MM.1S (cell line): ENCODE measurements around the gene IL1RAPL2.

Experiments
- DNase-seq: peaks from one replicate; pipeline ENCODE4 v3.0.0-alpha.2; 2015
- H2AFZ ChIP-seq: fragments of 300-600 bp; sonication (generic); 2 replicates; pipeline ENCODE4 v1.6.0; 2016; ENCODE audit warnings: antibody characterized with exemption, low read length
- H3F3A ChIP-seq: fragments of 300-600 bp; sonication (generic); 2 replicates; pipeline ENCODE4 v1.6.1; 2016; ENCODE audit warnings: mild to moderate bottlenecking, antibody characterized with exemption, low read length, moderate library complexity, mixed read lengths; ENCODE audit not compliant: insufficient read depth
- H3K27ac ChIP-seq: fragments of 300-600 bp; sonication (generic); 2 replicates; pipeline ENCODE4 v1.5.1; 2016; ENCODE audit warnings: mild to moderate bottlenecking, low read length
- H3K27me3 ChIP-seq: fragments of 300-600 bp; sonication (generic); replicated peaks from 2 replicates; pipeline ENCODE4 v1.6.0; 2016; ENCODE audit warnings: low read length; ENCODE audit not compliant: insufficient read depth
- H3K36me3 ChIP-seq: fragments of 300-600 bp; sonication (generic); replicated peaks from 2 replicates; pipeline ENCODE4 v1.6.1; 2016; ENCODE audit warnings: mild to moderate bottlenecking, low read length, mixed read lengths; ENCODE audit not compliant: insufficient read depth
- H3K4me1 ChIP-seq: fragments of 300-600 bp; sonication (generic); 2 replicates; pipeline ENCODE4 v1.6.1; 2016; ENCODE audit warnings: low read length, mixed read lengths
- H3K4me2 ChIP-seq: fragments of 300-600 bp; sonication (generic); 2 replicates; pipeline ENCODE4 v1.6.0; 2016; ENCODE audit warnings: low read depth, low read length
- H3K4me3 ChIP-seq: fragments of 300-600 bp; sonication (generic); 2 replicates; pipeline ENCODE4 v1.5.1; 2016; ENCODE audit warnings: low read length, mixed read lengths
- H3K79me2 ChIP-seq: fragments of 300-600 bp; sonication (generic); 2 replicates; pipeline ENCODE4 v1.6.1; 2016; ENCODE audit warnings: mixed run types, low read length, mixed read lengths
- H3K9ac ChIP-seq: fragments of 300-600 bp; sonication (generic); 2 replicates; pipeline ENCODE4 v1.6.1; 2016; ENCODE audit warnings: low read length, mixed read lengths
- H3K9me2 ChIP-seq: fragments of 300-600 bp; sonication (generic); replicated peaks from 2 replicates; pipeline ENCODE4 v1.6.1; 2016; ENCODE audit warnings: mild to moderate bottlenecking, low read length, mixed read lengths; ENCODE audit not compliant: insufficient read depth
- H3K9me3 ChIP-seq: fragments of 300-600 bp; sonication (generic); replicated peaks from 2 replicates; pipeline ENCODE4 v1.6.1; 2016; ENCODE audit warnings: mild to moderate bottlenecking, low read length, mixed read lengths; ENCODE audit not compliant: insufficient read depth
- H4K20me1 ChIP-seq: fragments of 300-600 bp; sonication (generic); 2 replicates; pipeline ENCODE4 v1.6.1; 2016; ENCODE audit warnings: mild to moderate bottlenecking, low read length, moderate library complexity, mixed read lengths; ENCODE audit not compliant: insufficient read depth
- CTCF ChIP-seq: fragments of 300-600 bp; sonication (generic); IDR thresholded peaks from 2 replicates; pipeline ENCODE4 v1.5.1; 2016; ENCODE audit warnings: antibody characterized with exemption, low read length, mixed read lengths
- EZH2 ChIP-seq: fragments of 300-600 bp; sonication (generic); optimal IDR thresholded peaks from 2 replicates; pipeline ENCODE3; 2017; ENCODE audit warnings: low read depth, mild to moderate bottlenecking, antibody characterized with exemption, low read length, mixed read lengths
- EZH2phosphoT487 ChIP-seq: fragments of 300-600 bp; sonication (generic); IDR thresholded peaks from 2 replicates; pipeline ENCODE4 v1.6.1; 2018; ENCODE audit warnings: antibody characterized with exemption, low read length

The IL1RAPL2 gene

DNA sequence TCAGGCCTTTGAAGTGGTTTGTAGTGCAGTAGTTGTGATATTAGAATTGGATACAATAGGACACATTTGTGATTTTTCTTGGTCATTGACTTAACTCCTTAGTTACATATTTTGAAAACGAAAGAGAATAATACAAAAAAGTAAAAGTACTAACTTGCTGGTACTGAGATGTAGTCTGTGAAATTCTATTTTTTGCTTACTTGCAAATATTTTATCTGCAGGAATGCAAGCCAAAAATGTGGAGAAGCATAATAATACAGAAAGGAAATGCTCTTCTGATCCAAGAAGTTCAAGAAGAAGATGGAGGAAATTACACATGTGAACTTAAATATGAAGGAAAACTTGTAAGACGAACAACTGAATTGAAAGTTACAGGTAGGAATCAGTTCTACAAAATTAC, 701.2 kb downstream of the IL1RAPL2 start:
- Histone ChIP-seq H3K9me2 (no peaks in the 10 kb centered on the region), H3K79me2 (no peaks in the 10 kb centered on the region), H3K4me3 (no peak overlapping the region), H3K4me1 (no peaks in the 10 kb centered on the region), H3K36me3 (no peaks in the 10 kb centered on the region), H3K9ac (no peak overlapping the region), H3K4me2 (no peak overlapping the region), H4K20me1 (no peaks in the 10 kb centered on the region), H2AFZ (no peak overlapping the region), H3K9me3 (no peaks in the 10 kb centered on the region), H3K27me3 (no peaks in the 10 kb centered on the region), H3K27ac (no peak overlapping the region), H3F3A (no peaks in the 10 kb centered on the region)
- TF ChIP-seq EZH2phosphoT487 (no peak), CTCF (no peak), EZH2 (no peak)
- DNase-seq: no peak

DNA sequence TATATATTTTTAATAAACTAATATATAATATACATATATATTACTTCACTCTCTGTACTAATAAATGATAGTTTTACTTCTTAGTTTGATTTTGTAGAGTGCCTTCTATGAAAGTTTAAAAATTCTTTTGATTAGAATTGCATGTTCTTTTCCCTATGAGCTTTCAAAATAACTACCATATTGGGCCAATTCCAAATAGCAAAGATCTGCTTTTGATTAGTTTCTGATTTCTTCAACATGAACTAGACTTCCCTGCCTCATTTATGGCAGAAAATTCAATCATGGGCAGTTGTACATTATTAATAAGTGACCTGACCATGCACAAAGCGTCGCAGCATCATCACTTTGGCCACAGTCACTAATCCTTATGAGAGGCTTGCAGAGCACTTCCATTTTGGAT, 703.4 kb downstream of the IL1RAPL2 start:
- no peak for TF ChIP-seq EZH2
- no peak for TF ChIP-seq CTCF
- no peak for TF ChIP-seq EZH2phosphoT487

DNA sequence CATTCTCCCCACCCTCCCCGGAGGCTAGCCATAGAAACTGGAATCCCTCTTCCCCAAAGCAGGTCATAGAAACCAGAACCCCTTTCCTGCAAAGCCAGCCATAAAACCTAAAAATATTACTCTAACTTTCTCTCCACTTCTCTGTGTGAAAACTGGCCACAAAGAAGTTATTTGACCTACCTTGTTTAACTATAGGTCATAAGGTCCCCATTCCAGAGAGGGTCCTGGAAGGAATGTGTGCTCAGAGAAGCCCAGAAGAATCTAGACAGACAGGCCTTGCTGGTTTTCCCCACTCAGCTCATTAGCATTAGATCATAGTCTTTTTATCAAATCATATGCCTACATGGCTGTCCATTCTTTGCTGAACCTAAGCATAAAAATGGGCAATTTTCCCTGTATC, 707.3 kb downstream of the IL1RAPL2 start:
- Histone ChIP-seq H3K79me2 (no peaks in the 10 kb centered on the region), H3K4me1 (no peaks in the 10 kb centered on the region), H4K20me1 (no peaks in the 10 kb centered on the region), H3K9me3 (no peaks in the 10 kb centered on the region), H3K9me2 (no peaks in the 10 kb centered on the region), H2AFZ (no peak overlapping the region), H3K4me3 (no peak overlapping the region), H3K4me2 (no peak overlapping the region), H3K27ac (no peak overlapping the region), H3K9ac (no peak overlapping the region), H3K27me3 (no peaks in the 10 kb centered on the region), H3F3A (no peaks in the 10 kb centered on the region), H3K36me3 (no peaks in the 10 kb centered on the region)
- no peak for DNase-seq
- TF ChIP-seq EZH2: no peak
- TF ChIP-seq EZH2phosphoT487: no peak
- TF ChIP-seq CTCF: no peak

More for the DNA sequence above, 703.4 kb downstream of the IL1RAPL2 start:
- no peak overlapping the region for H3K27ac ChIP-seq
- no peaks in the 10 kb centered on the region for H4K20me1 ChIP-seq
- H3K36me3 ChIP-seq: no peaks in the 10 kb centered on the region
- no peaks in the 10 kb centered on the region for H3K27me3 ChIP-seq
- H3K79me2 ChIP-seq: no peaks in the 10 kb centered on the region
- H3K9me3 ChIP-seq: no peaks in the 10 kb centered on the region
- H2AFZ ChIP-seq: no peak overlapping the region
- H3K4me1 ChIP-seq: no peaks in the 10 kb centered on the region
- no peaks in the 10 kb centered on the region for H3F3A ChIP-seq
- no peak overlapping the region for H3K4me2 ChIP-seq
- H3K4me3 ChIP-seq: no peak overlapping the region
- H3K9ac ChIP-seq: no peak overlapping the region
- no peak for DNase-seq
- no peaks in the 10 kb centered on the region for H3K9me2 ChIP-seq

- no peak for DNase-seq
- no peaks in the 10 kb centered on the region for H3K9me2 ChIP-seq
- no peaks in the 10 kb centered on the region for H4K20me1 ChIP-seq
- no peak overlapping the region for H3K27ac ChIP-seq
- H3K9me3 ChIP-seq: no peaks in the 10 kb centered on the region
- H3K36me3 ChIP-seq: no peaks in the 10 kb centered on the region
- no peak overlapping the region for H3K4me2 ChIP-seq
- no peak overlapping the region for H3K4me3 ChIP-seq
- TF ChIP-seq EZH2phosphoT487: no peak
- TF ChIP-seq CTCF: no peak
- TF ChIP-seq EZH2: no peak
- H3K79me2 ChIP-seq: no peaks in the 10 kb centered on the region
- no peaks in the 10 kb centered on the region for H3K4me1 ChIP-seq
- H3F3A ChIP-seq: no peaks in the 10 kb centered on the region
- no peak overlapping the region for H2AFZ ChIP-seq
- no peaks in the 10 kb centered on the region for H3K27me3 ChIP-seq
- H3K9ac ChIP-seq: no peak overlapping the region
Observed at GRCh38 chrX:105274091-105274490, 708.1 kb downstream of the IL1RAPL2 start.
